GM20000 (cell line): ENCODE measurements around the gene STK4.

ENCODE experiments used
- DNase-seq: peaks from one replicate; pipeline ENCODE4 v3.0.0; 2012; ENCODE audit warnings: low spot score
- CTCF ChIP-seq: IDR thresholded peaks from 2 replicates; pipeline ENCODE4 v1.5.1; 2012; ENCODE audit warnings: mild to moderate bottlenecking, control low read depth; ENCODE audit errors: extremely low read depth, missing control alignments

Gene STK4

GRCh38 chr20:45087097-45087790 lies 120.9 kb downstream of the STK4 start:
- DNase-seq = no peak
- no peak for TF ChIP-seq CTCF

GRCh38 chr20:45087814-45088213 lies 121.5 kb downstream of the STK4 start:
- TF ChIP-seq CTCF = no peak
- no peak for DNase-seq

GRCh38 chr20:45088247-45088646 lies 121.9 kb downstream of the STK4 start:
- TF ChIP-seq CTCF = no peak
- DNase-seq = no peak

- TF ChIP-seq CTCF = no peak
- DNase-seq = no peak
Measured at GRCh38 chr20:45090481-45090880, 124.2 kb downstream of the STK4 start.

- no peak for DNase-seq
- no peak for TF ChIP-seq CTCF
Measured at GRCh38 chr20:45091366-45091765, 125.1 kb downstream of the STK4 start.

GRCh38 chr20:45092898-45093297 lies 126.6 kb downstream of the STK4 start:
- TF ChIP-seq CTCF = no peak
- DNase-seq = no peak

GRCh38 chr20:45094201-45094600 lies 127.9 kb downstream of the STK4 start:
- no peak for TF ChIP-seq CTCF
- no peak for DNase-seq
